GM12801 (cell line): ENCODE results near the gene OR5A2.

Source experiments
- TF ChIP-seq, protein P1 (sequence below): IDR thresholded peaks from one replicate; pipeline ENCODE4 v1.5.1; 2011; ENCODE audit warnings: control low read depth; ENCODE audit not compliant: insufficient read length; ENCODE audit errors: extremely low read depth

The OR5A2 gene

DNA sequence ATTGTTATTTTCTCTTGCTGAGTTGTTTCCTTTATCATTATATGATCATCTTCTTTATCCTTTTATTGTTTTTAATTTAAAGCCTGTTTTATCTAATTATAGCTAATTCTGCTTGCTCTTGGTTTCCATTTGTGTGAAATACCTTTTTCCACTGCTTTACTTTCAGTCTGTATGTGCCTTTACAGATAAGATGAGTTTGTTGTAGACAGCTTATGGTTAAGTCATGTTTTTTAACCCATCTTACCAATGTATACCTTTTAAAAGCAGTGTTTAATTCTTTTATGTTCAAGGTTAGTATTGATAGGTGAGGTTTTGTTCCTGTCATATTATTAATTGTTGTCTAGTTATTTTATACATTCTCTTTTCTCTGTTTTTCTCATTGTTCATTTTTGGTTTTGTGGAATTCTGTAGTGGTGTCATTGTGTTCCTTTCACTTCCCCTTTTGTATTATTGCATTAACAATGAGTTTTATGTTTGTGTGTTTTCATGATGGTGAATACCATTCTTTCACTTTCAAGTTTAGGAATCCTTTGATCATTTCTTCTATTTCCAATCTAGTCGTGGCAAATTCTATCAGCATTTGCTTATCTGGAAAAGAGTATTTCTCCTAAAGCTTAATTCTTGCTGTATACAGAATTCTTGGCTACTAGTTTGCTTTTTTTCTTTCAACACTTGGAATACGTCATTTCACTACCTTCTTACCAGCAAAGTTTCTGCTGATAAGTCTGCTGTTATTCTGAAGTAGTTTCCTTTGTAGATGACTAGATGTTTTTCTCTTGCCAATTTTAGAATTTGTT lies 45.8 kb downstream of the OR5A2 start:
- TF ChIP-seq, protein P1, sequence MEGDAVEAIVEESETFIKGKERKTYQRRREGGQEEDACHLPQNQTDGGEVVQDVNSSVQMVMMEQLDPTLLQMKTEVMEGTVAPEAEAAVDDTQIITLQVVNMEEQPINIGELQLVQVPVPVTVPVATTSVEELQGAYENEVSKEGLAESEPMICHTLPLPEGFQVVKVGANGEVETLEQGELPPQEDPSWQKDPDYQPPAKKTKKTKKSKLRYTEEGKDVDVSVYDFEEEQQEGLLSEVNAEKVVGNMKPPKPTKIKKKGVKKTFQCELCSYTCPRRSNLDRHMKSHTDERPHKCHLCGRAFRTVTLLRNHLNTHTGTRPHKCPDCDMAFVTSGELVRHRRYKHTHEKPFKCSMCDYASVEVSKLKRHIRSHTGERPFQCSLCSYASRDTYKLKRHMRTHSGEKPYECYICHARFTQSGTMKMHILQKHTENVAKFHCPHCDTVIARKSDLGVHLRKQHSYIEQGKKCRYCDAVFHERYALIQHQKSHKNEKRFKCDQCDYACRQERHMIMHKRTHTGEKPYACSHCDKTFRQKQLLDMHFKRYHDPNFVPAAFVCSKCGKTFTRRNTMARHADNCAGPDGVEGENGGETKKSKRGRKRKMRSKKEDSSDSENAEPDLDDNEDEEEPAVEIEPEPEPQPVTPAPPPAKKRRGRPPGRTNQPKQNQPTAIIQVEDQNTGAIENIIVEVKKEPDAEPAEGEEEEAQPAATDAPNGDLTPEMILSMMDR: no peak

- TF ChIP-seq, protein P1: no peak
Measured at GRCh38 chr11:59368238-59369022, 57.8 kb downstream of the OR5A2 start.
